ENCODE results near the gene KRR1. TPM values are rescaled to one million over a fixed set of nuclear protein-coding genes. Genes with fewer than 3 reads are reported as not detected.

Gene KRR1
- polyA plus RNA-seq, 3 donors: 8.0 to 14.4 (median 9.0) TPM

DNA sequence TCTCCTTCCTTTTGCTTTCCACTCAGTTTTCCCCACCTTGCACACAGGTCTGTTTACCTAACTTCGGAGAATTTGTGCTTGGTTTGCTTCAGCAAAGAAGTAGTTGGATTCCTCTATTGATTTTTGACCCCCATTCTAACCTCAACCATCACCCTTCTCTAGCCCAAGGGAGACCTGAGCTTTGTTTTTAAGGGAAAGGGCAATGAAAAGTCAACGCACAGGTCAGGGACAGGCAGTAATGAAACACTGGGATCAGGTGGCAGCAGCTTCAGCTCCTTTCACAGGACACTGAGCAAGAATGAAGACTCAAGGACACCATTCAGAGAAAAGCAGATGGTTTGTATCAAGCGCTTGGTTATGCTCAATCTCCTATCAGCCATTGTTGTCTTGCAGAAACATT is 46.9 kb upstream of the KRR1 start:
- peaks cover 0 to 9% (median 5%) of the 10 kb centered on the region in 3 donors for H3K27me3 Mint-ChIP-seq (ENCODE audit: low read depth in 3 of 3)
- H3K27me3 ChIP-seq (ENCODE audit: control insufficient read depth in 2 of 2, insufficient read depth in 2 of 2, low read length in 2 of 2): peaks cover 0 to 3% of the 10 kb centered on the region in 2 donors
- no peak overlapping the region for H3K27ac Mint-ChIP-seq
- no peak overlapping the region for H3K4me3 ChIP-seq (replicated peaks in 1 of 3; ENCODE audit: low read depth in 2 of 3, low read length in 3 of 3)
- H3K36me3 Mint-ChIP-seq: no peaks in the 10 kb centered on the region
- H3K9ac ChIP-seq (ENCODE audit: insufficient read depth, low read length, poor library complexity, severe bottlenecking): no peak overlapping the region
- H4K20me1 ChIP-seq (ENCODE audit: insufficient read depth, low read length): no peaks in the 10 kb centered on the region
- H2AFZ ChIP-seq (ENCODE audit: insufficient read depth, low read depth, low read length, poor library complexity, severe bottlenecking): no peak overlapping the region
- H3K27ac ChIP-seq (ENCODE audit: low read depth in 1 of 2, low read length in 2 of 2): no peak overlapping the region
- 100% methylated on average over 1 of the region's 3 CpGs for WGBS (ENCODE audit: insufficient coverage)
- no peak overlapping the region for H3K4me2 ChIP-seq (replicated peaks; ENCODE audit: extremely low read depth, low read length, poor library complexity, severe bottlenecking)
- no peaks in the 10 kb centered on the region for H3K4me1 Mint-ChIP-seq
- H3K4me1 ChIP-seq (ENCODE audit: control insufficient read depth in 1 of 2, insufficient read depth in 2 of 2, low read length in 2 of 2): no peaks in the 10 kb centered on the region
- no peaks in the 10 kb centered on the region for H3K36me3 ChIP-seq (replicated peaks in 1 of 2; ENCODE audit: control insufficient read depth in 1 of 2, insufficient read depth in 2 of 2, low read length in 2 of 2)
- peaks cover 0 to 2% (median 0%) of the 10 kb centered on the region in 7 donors for H3K9me3 Mint-ChIP-seq
- H3K4me3 Mint-ChIP-seq: no peak overlapping the region
- H3K9me3 ChIP-seq (replicated peaks in 1 of 2; ENCODE audit: control insufficient read depth in 1 of 2, insufficient read depth in 1 of 2, low read length in 2 of 2): no peaks in the 10 kb centered on the region
- TF ChIP-seq CTCF (IDR thresholded peaks at IDR 0.05): no peak
- no peaks in the 10 kb centered on the region for H3K79me2 ChIP-seq (ENCODE audit: insufficient read depth, low read length)
- no peak for DNase-seq
- intact Hi-C loops (cut with micrococcal nuclease): no loop called here

DNA sequence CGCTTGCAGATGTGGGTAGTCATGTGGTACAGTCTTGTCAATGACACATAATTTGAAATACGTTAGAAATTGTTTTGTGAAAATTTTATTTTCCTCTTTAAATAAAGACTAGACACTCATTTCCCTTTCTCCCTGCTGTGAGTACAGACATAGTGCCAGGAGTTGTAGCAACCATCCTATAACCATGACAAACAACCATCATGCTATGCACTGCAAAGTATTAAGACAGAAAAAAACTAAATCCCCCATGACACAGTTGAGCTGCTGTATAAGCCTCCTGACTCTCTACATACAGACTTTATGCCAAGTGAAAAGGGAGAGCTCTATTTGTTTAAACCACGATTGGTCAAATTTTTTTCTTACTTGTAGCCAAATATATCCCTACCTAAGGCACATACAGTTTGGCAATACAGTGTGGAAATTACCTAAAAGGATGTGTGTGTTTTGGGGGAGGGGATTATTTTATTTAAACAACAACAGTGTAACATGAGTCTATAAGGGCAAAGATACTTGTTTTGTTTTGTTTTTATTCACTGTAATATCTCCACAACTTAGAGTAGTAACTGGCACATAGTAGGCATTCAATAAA is 45.0 kb upstream of the KRR1 start:
- Mint-ChIP-seq H3K36me3 (no peaks in the 10 kb centered on the region), H3K9me3 (no peaks in the 10 kb centered on the region), H3K27ac (no peak overlapping the region), H3K27me3 (ENCODE audit: low read depth in 3 of 3) (peaks cover 0 to 5% (median 2%) of the 10 kb centered on the region in 3 donors), H3K4me3 (no peak overlapping the region), H3K4me1 (no peaks in the 10 kb centered on the region)
- Histone ChIP-seq H3K36me3 (replicated peaks in 1 of 2; ENCODE audit: control insufficient read depth in 1 of 2, insufficient read depth in 2 of 2, low read length in 2 of 2) (no peaks in the 10 kb centered on the region), H3K4me3 (replicated peaks in 1 of 3; ENCODE audit: low read depth in 2 of 3, low read length in 3 of 3) (no peak overlapping the region), H3K4me1 (ENCODE audit: control insufficient read depth in 1 of 2, insufficient read depth in 2 of 2, low read length in 2 of 2) (no peaks in the 10 kb centered on the region), H4K20me1 (ENCODE audit: insufficient read depth, low read length) (no peaks in the 10 kb centered on the region), H3K27me3 (ENCODE audit: control insufficient read depth in 2 of 2, insufficient read depth in 2 of 2, low read length in 2 of 2) (no peaks in the 10 kb centered on the region), H3K4me2 (replicated peaks; ENCODE audit: extremely low read depth, low read length, poor library complexity, severe bottlenecking) (no peak overlapping the region), H3K27ac (ENCODE audit: low read depth in 1 of 2, low read length in 2 of 2) (no peak overlapping the region), H2AFZ (ENCODE audit: insufficient read depth, low read depth, low read length, poor library complexity, severe bottlenecking) (no peak overlapping the region), H3K9ac (ENCODE audit: insufficient read depth, low read length, poor library complexity, severe bottlenecking) (no peak overlapping the region), H3K9me3 (replicated peaks in 1 of 2; ENCODE audit: control insufficient read depth in 1 of 2, insufficient read depth in 1 of 2, low read length in 2 of 2) (no peaks in the 10 kb centered on the region), H3K79me2 (ENCODE audit: insufficient read depth, low read length) (no peaks in the 10 kb centered on the region)
- intact Hi-C loops (cut with micrococcal nuclease): no loop called here
- TF ChIP-seq CTCF (IDR thresholded peaks at IDR 0.05): no peak
- DNase-seq: no peak
- no CpG with 5 or more reads among the region's 3 CpGs for WGBS (ENCODE audit: insufficient coverage)

Data from CD14-positive monocyte (primary cell).